HCT116 (cell line): ENCODE measurements around the gene ANXA6. TPM values are rescaled to one million over a fixed set of nuclear protein-coding genes. Genes with fewer than 3 reads are reported as not detected.

ENCODE experiments used
- ATAC-seq: fragments of 200-7000 bp; cut with Tn5 transposase; 2 replicates; pipeline ENCODE4 v1.9.1; 2020; ENCODE audit warnings: mild to moderate bottlenecking, moderate library complexity
- BruUV-seq: library from RNA; stranded (reverse); fragments of 400-500 nt; replicated peaks from 2 replicates; lab custom pipeline; 2021; lab: Mats Ljungman, UMichigan
- CTCF ChIA-PET: fragments of 300-600 bp; sonication (Branson Sonifier 250); formaldehyde crosslinking; loops from one replicate; lab custom pipeline; 2021; ENCODE audit warnings: antibody characterized with exemption; lab: Charles Lee
- POLR2A ChIA-PET: fragments of 300-600, 350-600 bp; sonication (Branson Sonifier 250); formaldehyde crosslinking; loops from one replicate; lab custom pipeline; 2021; ENCODE audit warnings: antibody characterized with exemption; lab: Charles Lee
- RAD21 ChIA-PET, 2 experiments: fragments of 300-600 bp; sonication (Branson Sonifier 250); formaldehyde crosslinking; loops; one replicate each; lab custom pipeline; 2023; ENCODE audit warnings: low total read pairs in 2 of 2; ENCODE audit not compliant: uncharacterized antibody in 2 of 2, unreplicated experiment in 2 of 2, low non-redundant PET in 1 of 2; lab: Charles Lee
- DNase-seq: peaks from one replicate; pipeline ENCODE4 v3.0.0-alpha.2; 2010; ENCODE audit warnings: low read depth, low spot score
- H2AFZ ChIP-seq: fragments of 200-600 bp; shearing (Covaris generic), sonication (generic); 2 replicates; pipeline ENCODE4 v1.6.1; 2017; ENCODE audit warnings: low read depth, mixed run types, mixed read lengths, antibody characterized with exemption, low read length; ENCODE audit not compliant: poor library complexity, severe bottlenecking
- H3K27ac ChIP-seq: 2 replicates; pipeline ENCODE4 v1.5.1; 2012; ENCODE audit warnings: low read depth, low read length
- H3K27me3 ChIP-seq: fragments of 200-600 bp; sonication (generic); 2 replicates; pipeline ENCODE4 v1.6.1; 2016; ENCODE audit warnings: mixed run types, low read length, mixed read lengths; ENCODE audit not compliant: insufficient read depth
- H3K36me3 ChIP-seq, 2 experiments: fragments of 200-500 bp in 1 of 2; fragments of 200-600 bp in 1 of 2; sonication (Bioruptor generic) in 1 of 2; sonication (generic) in 1 of 2; 2 replicates each; pipeline versions ENCODE4 v1.5.1 to v1.6.1; 2014 to 2016; ENCODE audit warnings: low read length in 2 of 2, inconsistent platforms in 1 of 2, mixed read lengths in 1 of 2, mixed run types in 1 of 2; ENCODE audit not compliant: insufficient read depth in 2 of 2, control insufficient read depth in 1 of 2
- H3K4me1 ChIP-seq, 2 experiments: fragments of 200-600 bp in 1 of 2; sonication (generic) in 1 of 2; 2 replicates each; pipeline versions ENCODE4 v1.5.1 to v1.6.1; 2012 to 2017; ENCODE audit warnings: low read length in 2 of 2, inconsistent platforms in 1 of 2, mild to moderate bottlenecking in 1 of 2, mixed read lengths in 1 of 2, mixed run types in 1 of 2, moderate library complexity in 1 of 2; ENCODE audit not compliant: insufficient read depth in 2 of 2, control insufficient read depth in 1 of 2
- H3K4me2 ChIP-seq: fragments of 200-600 bp; sonication (generic); 2 replicates; pipeline ENCODE4 v1.6.1; 2017; ENCODE audit warnings: mixed run types, low read length, mixed read lengths
- H3K4me3 ChIP-seq, 2 experiments: fragments of 200-600 bp in 1 of 2; sonication (generic) in 1 of 2; replicated peaks in 1 of 2; 2 replicates each; pipeline ENCODE4 v1.5.1; 2011 to 2016; ENCODE audit warnings: low read length in 2 of 2, control low read depth in 1 of 2, low read depth in 1 of 2, mild to moderate bottlenecking in 1 of 2, mixed read lengths in 1 of 2, mixed run types in 1 of 2
- H3K79me2 ChIP-seq: fragments of 200-600 bp; sonication (generic); 2 replicates; pipeline ENCODE4 v1.6.1; 2017; ENCODE audit warnings: mild to moderate bottlenecking, mixed run types, low read length, moderate library complexity, mixed read lengths; ENCODE audit not compliant: insufficient read depth
- H3K9ac ChIP-seq: fragments of 200-600 bp; sonication (generic); 2 replicates; pipeline ENCODE4 v1.6.1; 2016; ENCODE audit warnings: low read length, mixed read lengths
- H3K9me2 ChIP-seq: fragments of 200-600 bp; sonication (generic), shearing (Covaris generic); 2 replicates; pipeline ENCODE4 v1.6.1; 2017; ENCODE audit warnings: mixed run types, mild to moderate bottlenecking, moderate library complexity; ENCODE audit not compliant: insufficient read depth
- H3K9me3 ChIP-seq, 2 experiments: fragments of 200-500 bp in 1 of 2; fragments of 200-600 bp in 1 of 2; sonication (Bioruptor generic) in 1 of 2; sonication (generic) in 1 of 2; 2 replicates each; pipeline ENCODE4 v1.6.1; 2014 to 2017; ENCODE audit warnings: low read length in 2 of 2, mixed read lengths in 2 of 2, inconsistent platforms in 1 of 2, low read depth in 1 of 2, mild to moderate bottlenecking in 1 of 2, mixed run types in 1 of 2, moderate library complexity in 1 of 2; ENCODE audit not compliant: control insufficient read depth in 1 of 2, insufficient read depth in 1 of 2
- H4K20me1 ChIP-seq: fragments of 200-600 bp; sonication (generic), shearing (Covaris generic); 2 replicates; pipeline ENCODE4 v1.6.1; 2017; ENCODE audit warnings: mixed run types, mild to moderate bottlenecking, moderate library complexity; ENCODE audit not compliant: insufficient read depth
- CBX3 ChIP-seq: IDR thresholded peaks from 2 replicates; pipeline ENCODE4 v1.6.1; 2012; ENCODE audit warnings: low read depth
- CEBPB ChIP-seq: IDR thresholded peaks from 2 replicates; pipeline ENCODE4 v1.6.1; 2012; ENCODE audit warnings: low read depth
- EZH2phosphoT487 ChIP-seq: fragments of 200-600 bp; IDR thresholded peaks from 2 replicates; pipeline ENCODE4 v1.6.1; 2018; ENCODE audit warnings: antibody characterized with exemption, borderline replicate concordance
- FOSL1 ChIP-seq: IDR thresholded peaks from 2 replicates; pipeline ENCODE4 v1.6.1; 2012; ENCODE audit warnings: low read depth
- POLR2AphosphoS5 ChIP-seq: IDR thresholded peaks from 2 replicates; pipeline ENCODE4 v1.6.1; 2011; ENCODE audit warnings: mild to moderate bottlenecking, low read depth, low read length, moderate library complexity
- SIN3A ChIP-seq: IDR thresholded peaks from 2 replicates; pipeline ENCODE4 v1.6.1; 2012; ENCODE audit warnings: low read depth
- ZNF274 ChIP-seq: fragments of 200-500 bp; sonication (Bioruptor generic); IDR thresholded peaks from 2 replicates; pipeline ENCODE4 v1.6.1; 2014; ENCODE audit warnings: mild to moderate bottlenecking, low read depth, low read length, inconsistent platforms
- intact Hi-C: fragments of 100-400 bp; cut with micrococcal nuclease; formaldehyde crosslinking; loops from 2 replicates; pipeline ENCODE4 v1.10.0; 2022
- total RNA-seq: library from RNA; stranded (reverse); gene quantifications from one replicate; pipeline ENCODE4 v1.2.1, GENCODE V29; 2021; ENCODE audit not compliant: unreplicated experiment
- TF ChIP-seq, protein P1 (sequence below): IDR thresholded peaks from 2 replicates; pipeline ENCODE4 v1.6.1; 2012; ENCODE audit warnings: low read depth
- TF ChIP-seq, protein P2 (sequence below): IDR thresholded peaks from 2 replicates; pipeline ENCODE4 v1.6.1; 2012

The ANXA6 gene
- total RNA-seq, 1 experiment from 2014 or later, result 71.9 TPM

DNA sequence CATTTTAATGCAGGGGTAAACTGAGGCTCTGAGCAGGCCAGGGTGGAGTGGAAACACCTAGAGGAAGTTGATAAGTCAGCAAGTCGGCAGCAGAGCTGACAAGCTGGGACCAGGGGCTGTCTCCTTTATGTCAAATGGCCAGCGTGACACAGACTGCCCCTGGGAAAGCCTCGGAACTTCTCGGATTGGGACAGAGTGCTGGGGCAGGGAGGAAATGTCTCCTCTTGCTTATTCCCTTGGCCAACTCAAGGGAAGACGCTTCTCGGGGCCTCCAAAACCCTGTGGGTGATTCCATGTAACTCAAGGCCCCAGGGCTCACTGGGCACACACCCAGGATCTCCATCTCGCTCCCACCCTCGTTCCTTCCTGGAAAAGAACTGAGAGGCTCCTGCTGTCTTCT, 25.4 kb upstream of the ANXA6 start:
- no peak for TF ChIP-seq CBX3
- TF ChIP-seq, protein P1, sequence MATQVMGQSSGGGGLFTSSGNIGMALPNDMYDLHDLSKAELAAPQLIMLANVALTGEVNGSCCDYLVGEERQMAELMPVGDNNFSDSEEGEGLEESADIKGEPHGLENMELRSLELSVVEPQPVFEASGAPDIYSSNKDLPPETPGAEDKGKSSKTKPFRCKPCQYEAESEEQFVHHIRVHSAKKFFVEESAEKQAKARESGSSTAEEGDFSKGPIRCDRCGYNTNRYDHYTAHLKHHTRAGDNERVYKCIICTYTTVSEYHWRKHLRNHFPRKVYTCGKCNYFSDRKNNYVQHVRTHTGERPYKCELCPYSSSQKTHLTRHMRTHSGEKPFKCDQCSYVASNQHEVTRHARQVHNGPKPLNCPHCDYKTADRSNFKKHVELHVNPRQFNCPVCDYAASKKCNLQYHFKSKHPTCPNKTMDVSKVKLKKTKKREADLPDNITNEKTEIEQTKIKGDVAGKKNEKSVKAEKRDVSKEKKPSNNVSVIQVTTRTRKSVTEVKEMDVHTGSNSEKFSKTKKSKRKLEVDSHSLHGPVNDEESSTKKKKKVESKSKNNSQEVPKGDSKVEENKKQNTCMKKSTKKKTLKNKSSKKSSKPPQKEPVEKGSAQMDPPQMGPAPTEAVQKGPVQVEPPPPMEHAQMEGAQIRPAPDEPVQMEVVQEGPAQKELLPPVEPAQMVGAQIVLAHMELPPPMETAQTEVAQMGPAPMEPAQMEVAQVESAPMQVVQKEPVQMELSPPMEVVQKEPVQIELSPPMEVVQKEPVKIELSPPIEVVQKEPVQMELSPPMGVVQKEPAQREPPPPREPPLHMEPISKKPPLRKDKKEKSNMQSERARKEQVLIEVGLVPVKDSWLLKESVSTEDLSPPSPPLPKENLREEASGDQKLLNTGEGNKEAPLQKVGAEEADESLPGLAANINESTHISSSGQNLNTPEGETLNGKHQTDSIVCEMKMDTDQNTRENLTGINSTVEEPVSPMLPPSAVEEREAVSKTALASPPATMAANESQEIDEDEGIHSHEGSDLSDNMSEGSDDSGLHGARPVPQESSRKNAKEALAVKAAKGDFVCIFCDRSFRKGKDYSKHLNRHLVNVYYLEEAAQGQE, result no peak
- no peak for TF ChIP-seq EZH2phosphoT487
- TF ChIP-seq POLR2AphosphoS5, result no peak
- ChIA-PET CTCF (no interaction called here), RAD21 (no interaction called here), POLR2A (interaction anchor here (0.7 to 1.4 kb wide), 2 partner anchors 9 to 25 kb away, joined by 4 read pairs; partner anchors contain the start of gene ANXA6)
- no peak for ATAC-seq
- Histone ChIP-seq H3K9ac (no peak overlapping the region), H3K9me2 (no peaks in the 10 kb centered on the region), H3K9me3 (no peaks in the 10 kb centered on the region), H3K27me3 (no peaks in the 10 kb centered on the region), H3K4me2 (no peak overlapping the region), H4K20me1 (no peaks in the 10 kb centered on the region), H3K4me3 (no peak overlapping the region), H3K79me2 (no peaks in the 10 kb centered on the region), H3K27ac (no peak overlapping the region), H3K4me1 (no peaks in the 10 kb centered on the region), H3K36me3 (no peaks in the 10 kb centered on the region), H2AFZ (no peak overlapping the region)
- no TSS peak for BruUV-seq
- no peak for DNase-seq
- intact Hi-C loops, result no loop called here

- Histone ChIP-seq H3K9ac (no peak overlapping the region), H3K27ac (no peak overlapping the region), H3K79me2 (no peaks in the 10 kb centered on the region), H3K27me3 (no peaks in the 10 kb centered on the region), H3K9me2 (no peaks in the 10 kb centered on the region), H3K4me1 (no peaks in the 10 kb centered on the region), H3K36me3 (no peaks in the 10 kb centered on the region), H3K9me3 (no peaks in the 10 kb centered on the region), H2AFZ (no peak overlapping the region), H3K4me3 (no peak overlapping the region), H3K4me2 (no peak overlapping the region), H4K20me1 (no peaks in the 10 kb centered on the region)
- TF ChIP-seq, protein P2, sequence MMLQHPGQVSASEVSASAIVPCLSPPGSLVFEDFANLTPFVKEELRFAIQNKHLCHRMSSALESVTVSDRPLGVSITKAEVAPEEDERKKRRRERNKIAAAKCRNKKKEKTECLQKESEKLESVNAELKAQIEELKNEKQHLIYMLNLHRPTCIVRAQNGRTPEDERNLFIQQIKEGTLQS, result no peak
- TF ChIP-seq SIN3A (no peak), EZH2phosphoT487 (no peak), POLR2AphosphoS5 (no peak), CBX3 (no peak), CEBPB (no peak), ZNF274 (no peak), FOSL1 (no peak)
- ATAC-seq (no peak), DNase-seq (no peak)
- CTCF ChIA-PET, result no interaction called here
- intact Hi-C loops, result no loop called here
- POLR2A ChIA-PET, result interaction anchor here (1.4 kb wide), 1 partner anchor 25 kb away, joined by 4 read pairs; the partner anchor contains the start of gene ANXA6
- RAD21 ChIA-PET, result interaction anchor here in 1 of 2 experiments (0.6 kb wide), 1 partner anchor 40 kb away, joined by 3 read pairs; no protein-coding TSS in a partner anchor
- no TSS peak for BruUV-seq
Measured at GRCh38 chr5:151182524-151182900, 24.9 kb upstream of the ANXA6 start.
